CD4-positive, alpha-beta memory T cell (primary cell): ENCODE data around the gene MAFG. TPM values are rescaled to one million over a fixed set of nuclear protein-coding genes. Genes with fewer than 3 reads are reported as not detected.

Source experiments
- CTCF ChIA-PET: fragments of 350-600 bp; sonication (Branson Sonifier 250); formaldehyde crosslinking; loops from one replicate; lab custom pipeline; 2021; ENCODE audit warnings: inconsistent platforms; ENCODE audit not compliant: partially characterized antibody; lab: Charles Lee
- POLR2A ChIA-PET: fragments of 350-600 bp; sonication (Branson Sonifier 250); formaldehyde crosslinking; loops from one replicate; lab custom pipeline; 2021; ENCODE audit not compliant: partially characterized antibody; lab: Charles Lee
- DNase-seq, 5 donors: peaks; one replicate each; pipeline versions ENCODE4 v3.0.0 to v3.0.0-alpha.2; 2020 to 2022; ENCODE audit warnings: mixed read lengths in 1 of 5
- H3K27ac ChIP-seq: one replicate; pipeline ENCODE4 v1.7.0; 2013; ENCODE audit warnings: low read depth, low read length
- H3K27me3 ChIP-seq: 2 replicates; pipeline ENCODE4 v1.7.0; 2013; ENCODE audit warnings: mild to moderate bottlenecking, low read length, moderate library complexity; ENCODE audit not compliant: insufficient read depth
- H3K36me3 ChIP-seq: 2 replicates; pipeline ENCODE4 v1.7.0; 2013; ENCODE audit warnings: mild to moderate bottlenecking, low read length, moderate library complexity; ENCODE audit not compliant: insufficient read depth
- H3K4me1 ChIP-seq: 2 replicates; pipeline ENCODE4 v1.7.0; 2013; ENCODE audit warnings: mild to moderate bottlenecking, low read length, moderate library complexity; ENCODE audit not compliant: insufficient read depth
- H3K4me3 ChIP-seq, 2 donors: one replicate each; pipeline ENCODE4 v1.7.0; 2013; ENCODE audit warnings: low read length in 2 of 2, mild to moderate bottlenecking in 1 of 2
- H3K9me3 ChIP-seq, 2 donors: one replicate each; pipeline ENCODE4 v1.7.0; 2013; ENCODE audit warnings: low read length in 2 of 2, control low read depth in 1 of 2; ENCODE audit not compliant: control insufficient read depth in 1 of 2
- H3K27ac Mint-ChIP-seq, 7 donors: one replicate each; pipeline ENCODE4 v1.8.0; 2020 to 2021; ENCODE audit warnings: mixed read lengths in 7 of 7, mild to moderate bottlenecking in 6 of 7, inconsistent platforms in 3 of 7, moderate library complexity in 3 of 7
- H3K27me3 Mint-ChIP-seq, 2 donors: one replicate each; pipeline ENCODE4 v1.8.0; 2020 to 2021; ENCODE audit warnings: mixed read lengths in 2 of 2
- H3K36me3 Mint-ChIP-seq, 2 donors: one replicate each; pipeline ENCODE4 v1.8.0; 2020 to 2021; ENCODE audit warnings: mixed read lengths in 2 of 2, inconsistent platforms in 1 of 2, mild to moderate bottlenecking in 1 of 2
- H3K4me1 Mint-ChIP-seq, 4 donors: one replicate each; pipeline ENCODE4 v1.8.0; 2020 to 2021; ENCODE audit warnings: mixed read lengths in 4 of 4, mild to moderate bottlenecking in 1 of 4
- H3K4me3 Mint-ChIP-seq, 8 donors: one replicate each; pipeline ENCODE4 v1.8.0; 2020 to 2021; ENCODE audit warnings: mixed read lengths in 8 of 8, mild to moderate bottlenecking in 7 of 8, moderate library complexity in 6 of 8, inconsistent platforms in 3 of 8
- H3K9me3 Mint-ChIP-seq, 8 donors: one replicate each; pipeline ENCODE4 v1.8.0; 2020 to 2021; ENCODE audit warnings: mixed read lengths in 8 of 8, mild to moderate bottlenecking in 5 of 8, inconsistent platforms in 3 of 8, moderate library complexity in 1 of 8
- intact Hi-C: fragments of 100-400 bp; cut with micrococcal nuclease; formaldehyde crosslinking; loops from one replicate; pipeline ENCODE4 v1.15.1; 2023
- polyA plus RNA-seq, 2 donors: library from polyadenylated mRNA; unstranded; fragments of 300-500 nt; fragmentation: Illumina TruSeq; gene quantifications; one replicate each; pipeline ENCODE4 v1.2.3, GENCODE V29; 2021
- total RNA-seq, 2 experiments: library from RNA; stranded (reverse); gene quantifications; one replicate each; pipeline ENCODE4 v1.2.3, GENCODE V29; 2021

The MAFG gene
- total and polyA plus RNA-seq, 4 experiments from 2014 or later: 2.1 to 16.3 (median 9.8) TPM

DNA sequence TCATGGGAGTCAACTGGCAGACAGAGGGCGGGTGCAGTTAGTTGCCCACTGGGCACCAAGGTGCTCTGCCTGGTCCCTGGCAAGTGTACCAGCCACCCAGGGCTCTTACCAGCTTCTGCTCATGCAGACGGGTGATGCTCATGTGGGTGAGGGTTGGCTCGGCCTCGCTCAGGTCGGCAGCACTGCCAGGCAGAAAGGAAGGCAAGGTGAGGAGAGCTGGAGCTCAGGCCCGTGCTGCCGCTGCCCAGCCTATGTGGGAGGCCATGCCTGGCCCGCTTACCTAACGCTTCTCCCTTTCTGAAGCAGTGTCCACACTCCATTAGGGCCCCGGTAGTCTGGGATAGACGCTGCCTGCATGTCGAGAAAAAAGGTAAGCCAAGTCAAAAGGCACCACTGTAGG is 12.2 kb downstream of the MAFG start:
- DNase-seq: no peak
- Histone ChIP-seq H3K9me3 (no peaks in the 10 kb centered on the region), H3K27me3 (no peaks in the 10 kb centered on the region), H3K27ac (no peak overlapping the region), H3K4me3 (no peak overlapping the region), H3K36me3 (peaks cover 43% of the 10 kb centered on the region), H3K4me1 (peaks cover 37% of the 10 kb centered on the region)
- peaks cover 13 to 47% (median 30%) of the 10 kb centered on the region in 4 donors for H3K4me1 Mint-ChIP-seq
- CTCF ChIA-PET: no interaction called here
- no peaks in the 10 kb centered on the region for H3K27me3 Mint-ChIP-seq
- peak overlapping the region in 1 of 8 donors; percentile 17 for H3K4me3 Mint-ChIP-seq
- POLR2A ChIA-PET: interaction anchor here (1.1 to 1.2 kb wide), 2 partner anchors 10 to 107 kb away, joined by 4 read pairs; partner anchors contain the start of gene CENPX
- no peaks in the 10 kb centered on the region for H3K9me3 Mint-ChIP-seq
- intact Hi-C loops: no loop called here
- H3K36me3 Mint-ChIP-seq: peaks cover 17 to 43% of the 10 kb centered on the region in 2 donors
- no peak overlapping the region for H3K27ac Mint-ChIP-seq

DNA sequence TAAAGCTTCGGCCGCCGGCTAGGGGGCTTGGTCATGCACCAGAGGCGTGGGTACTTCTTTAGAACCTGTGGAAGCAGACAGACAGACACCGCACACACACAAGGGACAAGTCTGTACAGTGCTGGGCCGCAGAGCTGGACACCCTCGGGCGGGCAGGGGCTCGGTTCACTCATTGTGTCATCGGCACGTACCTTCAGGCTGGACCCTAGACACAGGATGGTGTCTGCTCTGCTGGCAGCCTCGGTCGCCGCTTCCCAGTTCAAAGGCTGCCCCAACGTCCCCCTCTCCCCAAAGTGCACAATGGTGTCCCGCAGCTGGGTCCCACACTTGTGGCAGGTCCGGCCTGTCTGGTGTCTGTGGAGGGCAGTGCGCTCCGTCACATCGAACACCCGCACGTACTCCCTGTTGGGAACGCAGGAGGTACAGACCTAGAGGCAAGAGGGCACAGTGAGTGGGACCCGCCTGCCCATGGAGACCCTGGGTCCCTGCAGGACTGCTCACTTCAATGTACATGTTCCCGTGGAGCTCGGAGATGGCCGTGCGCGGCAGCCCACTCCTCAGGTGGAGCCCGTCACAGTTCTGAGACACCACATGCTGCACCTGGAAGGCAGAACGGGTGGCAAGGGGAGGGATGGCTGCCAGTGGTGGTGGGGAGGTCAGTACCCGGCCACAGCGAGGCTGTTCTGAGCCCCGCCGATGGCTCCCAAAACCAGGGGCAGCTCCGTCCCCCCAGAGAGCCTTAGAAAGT is 13.3 kb downstream of the MAFG start:
- H3K4me3 Mint-ChIP-seq: no peak overlapping the region
- Histone ChIP-seq H3K36me3 (peaks cover 48% of the 10 kb centered on the region), H3K27ac (no peak overlapping the region), H3K27me3 (no peaks in the 10 kb centered on the region), H3K4me3 (no peak overlapping the region), H3K9me3 (no peaks in the 10 kb centered on the region), H3K4me1 (peaks cover 42% of the 10 kb centered on the region)
- H3K9me3 Mint-ChIP-seq: no peaks in the 10 kb centered on the region
- intact Hi-C loops: no loop called here
- DNase-seq: no peak
- CTCF ChIA-PET: no interaction called here
- no peaks in the 10 kb centered on the region for H3K27me3 Mint-ChIP-seq
- peaks cover 13 to 56% (median 28%) of the 10 kb centered on the region in 4 donors for H3K4me1 Mint-ChIP-seq
- H3K36me3 Mint-ChIP-seq: peaks cover 17 to 44% of the 10 kb centered on the region in 2 donors
- POLR2A ChIA-PET: interaction anchor here (1.1 to 2.4 kb wide), 4 partner anchors 22 to 108 kb away, joined by 3 to 7 read pairs (median 4); partner anchors contain the start of genes ANAPC11 and CENPX
- no peak overlapping the region for H3K27ac Mint-ChIP-seq

- Mint-ChIP-seq H3K36me3 (peaks cover 17 to 44% of the 10 kb centered on the region in 2 donors), H3K9me3 (no peaks in the 10 kb centered on the region), H3K4me3 (peak overlapping the region in 2 of 8 donors; percentile 29 to 72), H3K27ac (peak overlapping the region in 1 of 7 donors; percentile 63), H3K27me3 (no peaks in the 10 kb centered on the region), H3K4me1 (peaks cover 13 to 51% (median 24%) of the 10 kb centered on the region in 4 donors)
- H3K27ac ChIP-seq: no peak overlapping the region
- peaks cover 49% of the 10 kb centered on the region for H3K36me3 ChIP-seq
- POLR2A ChIA-PET: interaction anchor here (0.8 to 2.4 kb wide), 8 partner anchors 11 to 47 kb away, joined by 3 to 10 read pairs (median 3); partner anchors contain the start of genes ANAPC11 and MAFG
- CTCF ChIA-PET: interaction anchor here (1.2 kb wide), 1 partner anchor 13 kb away, joined by 3 read pairs; no protein-coding TSS in a partner anchor
- no peaks in the 10 kb centered on the region for H3K9me3 ChIP-seq
- intact Hi-C loops: no loop called here
- H3K27me3 ChIP-seq: no peaks in the 10 kb centered on the region
- no peak overlapping the region for H3K4me3 ChIP-seq
- DNase-seq: no peak
- peaks cover 40% of the 10 kb centered on the region for H3K4me1 ChIP-seq
Measured at GRCh38 chr17:81913394-81914102, 14.0 kb downstream of the MAFG start.

- no peaks in the 10 kb centered on the region for H3K27me3 Mint-ChIP-seq
- Histone ChIP-seq H3K27me3 (no peaks in the 10 kb centered on the region), H3K9me3 (no peaks in the 10 kb centered on the region), H3K36me3 (peaks cover 51% of the 10 kb centered on the region), H3K4me3 (no peak overlapping the region), H3K27ac (no peak overlapping the region), H3K4me1 (peaks cover 36% of the 10 kb centered on the region)
- CTCF ChIA-PET: interaction anchor here (1.2 kb wide), 1 partner anchor 14 kb away, joined by 3 read pairs; no protein-coding TSS in a partner anchor
- H3K36me3 Mint-ChIP-seq: peaks cover 17 to 41% of the 10 kb centered on the region in 2 donors
- POLR2A ChIA-PET: interaction anchor here (0.8 to 2.4 kb wide), 9 partner anchors 12 to 47 kb away, joined by 3 to 10 read pairs (median 3); partner anchors contain the start of genes ANAPC11, ARHGDIA and MAFG
- H3K4me1 Mint-ChIP-seq: peaks cover 12 to 45% (median 18%) of the 10 kb centered on the region in 4 donors
- DNase-seq: no peak
- H3K27ac Mint-ChIP-seq: peak overlapping the region in 4 of 7 donors; percentile 3 to 83 (median 66)
- intact Hi-C loops: no loop called here
- H3K4me3 Mint-ChIP-seq: peak overlapping the region in 5 of 8 donors; percentile 13 to 72 (median 38)
- H3K9me3 Mint-ChIP-seq: no peaks in the 10 kb centered on the region
Measured at GRCh38 chr17:81912441-81913309, 14.9 kb downstream of the MAFG start.

DNA sequence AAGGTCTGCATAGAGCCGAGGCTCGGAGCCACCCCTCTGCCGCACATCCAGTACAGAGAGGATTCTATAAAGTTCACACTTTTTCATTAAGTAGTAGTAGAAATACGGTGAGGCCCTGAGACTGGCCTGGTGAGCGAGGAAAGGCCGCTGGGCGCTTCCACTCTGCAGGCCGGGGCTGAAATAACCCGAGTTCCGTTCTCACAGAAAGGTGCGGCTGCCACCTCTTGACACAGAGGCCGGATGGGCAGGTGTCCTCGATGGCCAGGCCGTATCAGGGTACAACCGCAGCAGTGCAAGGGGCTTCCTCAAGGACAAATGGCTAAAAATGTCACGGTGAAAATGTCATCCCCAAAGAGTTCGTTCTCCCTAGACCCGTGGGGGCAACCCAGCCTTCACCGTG is 15.6 kb downstream of the MAFG start:
- Histone ChIP-seq H3K4me1 (peaks cover 32% of the 10 kb centered on the region), H3K27ac (peak overlapping the region; percentile 44), H3K36me3 (peaks cover 52% of the 10 kb centered on the region), H3K27me3 (no peaks in the 10 kb centered on the region), H3K4me3 (no peak overlapping the region), H3K9me3 (no peaks in the 10 kb centered on the region)
- POLR2A ChIA-PET: interaction anchor here (0.6 to 1.5 kb wide), 6 partner anchors 8 to 78 kb away, joined by 3 to 6 read pairs (median 4); partner anchors contain the start of genes ALYREF, ANAPC11, ARHGDIA and MCRIP1
- CTCF ChIA-PET: no interaction called here
- H3K9me3 Mint-ChIP-seq: no peaks in the 10 kb centered on the region
- H3K4me1 Mint-ChIP-seq: peaks cover 9 to 39% (median 15%) of the 10 kb centered on the region in 4 donors
- no peak for DNase-seq
- peak overlapping the region; percentile 53 to 83 (median 60) for H3K4me3 Mint-ChIP-seq
- peak overlapping the region in 3 of 7 donors; percentile 8 to 83 (median 77) for H3K27ac Mint-ChIP-seq
- intact Hi-C loops: loop anchor here (1.0 to 2.0 kb wide), 2 partner anchors 21 to 41 kb away; partner anchors contain the start of genes ALYREF, ANAPC11 and ARHGDIA
- no peaks in the 10 kb centered on the region for H3K27me3 Mint-ChIP-seq
- H3K36me3 Mint-ChIP-seq: peaks cover 17 to 37% of the 10 kb centered on the region in 2 donors

GRCh38 chr17:81911277-81911961 is 16.1 kb downstream of the MAFG start, which contains the start of gene PCYT2:
Gene PCYT2, minus strand, starts transcription at chr17:81911399. Its CDS starts 44 bp downstream, at chr17:81911355.
- intact Hi-C loops: loop anchor here (1.0 to 2.0 kb wide), 2 partner anchors 20 to 41 kb away; partner anchors contain the start of genes ALYREF, ANAPC11 and ARHGDIA
- peak within 1 kb of the TSS; percentile 81 to 90 (median 86) for H3K4me3 Mint-ChIP-seq
- peaks cover 17 to 37% of the 10 kb centered on the region in 2 donors for H3K36me3 Mint-ChIP-seq
- Histone ChIP-seq H3K27ac (peak within 1 kb of the TSS; percentile 55), H3K4me3 (peak within 1 kb of the TSS; percentile 8 to 70), H3K36me3 (peaks cover 57% of the 10 kb centered on the region), H3K4me1 (peaks cover 26% of the 10 kb centered on the region), H3K9me3 (no peaks in the 10 kb centered on the region), H3K27me3 (no peaks in the 10 kb centered on the region)
- ChIA-PET POLR2A (interaction anchor here (0.6 to 2.8 kb wide), 9 partner anchors 9 to 78 kb away, joined by 3 to 14 read pairs (median 4); partner anchors contain the start of genes ALYREF, ANAPC11, ARHGDIA and MCRIP1), CTCF (no interaction called here)
- H3K27me3 Mint-ChIP-seq: no peaks in the 10 kb centered on the region
- peak within 1 kb of the TSS in 6 of 7 donors; percentile 8 to 85 (median 82) for H3K27ac Mint-ChIP-seq
- DNase-seq: peak; percentile 90 to 94 (median 93)
- H3K9me3 Mint-ChIP-seq: no peaks in the 10 kb centered on the region
- H3K4me1 Mint-ChIP-seq: peaks cover 5 to 34% (median 10%) of the 10 kb centered on the region in 4 donors
